ENCODE measurements around the gene TXNIP. TPM values are rescaled to one million over a fixed set of nuclear protein-coding genes. Genes with fewer than 3 reads are reported as not detected.
A peak's percentile ranks its signal among the peaks of the same experiment; 100 is the strongest.

Gene TXNIP
- total RNA-seq, 1 donor from 2014 or later, result 877 TPM

GRCh38 chr1:146013559-146013922 is 17.2 kb upstream of the TXNIP start:
- H3K4me1 ChIP-seq, result no peaks in the 10 kb centered on the region
- no peaks in the 10 kb centered on the region for H3K27me3 ChIP-seq
- H3K4me3 ChIP-seq, result no peak overlapping the region
- no peak for TF ChIP-seq CTCF (IDR thresholded peaks at IDR 0.05)
- no peak for DNase-seq (ENCODE audit: low spot score in 2 of 2)
- no peaks in the 10 kb centered on the region for H3K9me3 ChIP-seq
- intact Hi-C loops (cut with DNase I), result loop anchor here (1.0 to 5.0 kb wide), 6 partner anchors 36 to 168 kb away; partner anchors contain the start of genes ANKRD34A, ITGA10, NUDT17 and POLR3GL
- no peak overlapping the region for H3K27ac ChIP-seq
- no peaks in the 10 kb centered on the region for H3K36me3 ChIP-seq

- DNase-seq (ENCODE audit: low spot score in 2 of 2), result peak in 1 of 2 donors; percentile 80
- peaks cover 0 to under 1% of the 10 kb centered on the region in 2 donors for H3K4me1 ChIP-seq
- H3K4me3 ChIP-seq, result no peak overlapping the region
- no peaks in the 10 kb centered on the region for H3K9me3 ChIP-seq
- peak; percentile 79 to 80 (median 79) for TF ChIP-seq CTCF (IDR thresholded peaks at IDR 0.05)
- no peaks in the 10 kb centered on the region for H3K36me3 ChIP-seq
- no peak overlapping the region for H3K27ac ChIP-seq
- H3K27me3 ChIP-seq, result no peaks in the 10 kb centered on the region
- intact Hi-C loops (cut with DNase I), result loop anchor here (1.0 to 5.0 kb wide), 6 partner anchors 36 to 168 kb away; partner anchors contain the start of genes ANKRD34A, ITGA10, NUDT17 and POLR3GL
Measured at GRCh38 chr1:146012703-146013558, 16.6 kb upstream of the TXNIP start.

- peaks cover 0 to 10% of the 10 kb centered on the region in 2 donors for H3K4me1 ChIP-seq
- DNase-seq (ENCODE audit: low spot score in 2 of 2), result no peak
- H3K4me3 ChIP-seq, result no peak overlapping the region
- intact Hi-C loops (cut with DNase I), result loop anchor here (5.0 kb wide), 3 partner anchors 48 to 118 kb away; partner anchors contain the start of genes ANKRD34A, ITGA10 and POLR3GL
- H3K27ac ChIP-seq, result no peak overlapping the region
- H3K36me3 ChIP-seq, result no peaks in the 10 kb centered on the region
- TF ChIP-seq CTCF (IDR thresholded peaks at IDR 0.05), result no peak
- H3K9me3 ChIP-seq, result no peaks in the 10 kb centered on the region
- H3K27me3 ChIP-seq, result no peaks in the 10 kb centered on the region
Measured at GRCh38 chr1:146010126-146010738, 13.9 kb upstream of the TXNIP start.

- Histone ChIP-seq H3K27me3 (no peaks in the 10 kb centered on the region), H3K4me3 (no peak overlapping the region), H3K9me3 (no peaks in the 10 kb centered on the region), H3K4me1 (peaks cover 0 to 10% of the 10 kb centered on the region in 2 donors), H3K36me3 (no peaks in the 10 kb centered on the region), H3K27ac (peak overlapping the region; percentile 80 to 85)
- intact Hi-C loops (cut with DNase I), result loop anchor here (1.0 kb wide), 1 partner anchor 30 kb away; no protein-coding TSS in a partner anchor
- no peak for TF ChIP-seq CTCF (IDR thresholded peaks at IDR 0.05)
- no peak for DNase-seq (ENCODE audit: low spot score in 2 of 2)
Measured at GRCh38 chr1:146007489-146008133, 11.2 kb upstream of the TXNIP start.

DNA sequence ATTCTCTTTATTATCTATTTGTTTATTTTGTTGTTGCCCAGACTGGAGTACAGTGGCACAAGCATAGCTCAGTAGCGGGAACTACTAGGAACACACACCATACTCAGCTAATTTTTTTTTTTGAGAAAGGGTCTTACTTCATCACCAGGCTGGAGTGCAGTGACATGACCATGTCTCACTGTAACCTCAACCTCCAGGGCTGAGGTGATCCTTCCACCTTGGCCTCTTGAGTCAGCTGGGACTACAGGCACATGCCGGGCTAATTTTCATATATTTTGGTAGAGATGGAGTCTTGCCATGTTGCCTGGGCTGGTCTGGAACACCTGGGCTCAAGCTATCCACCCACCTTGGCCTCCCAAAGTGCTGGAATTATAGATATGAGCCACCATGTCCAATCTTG is 5.3 kb upstream of the TXNIP start:
- intact Hi-C loops (cut with DNase I), result no loop called here
- DNase-seq (ENCODE audit: low spot score in 2 of 2), result no peak
- Histone ChIP-seq H3K9me3 (no peaks in the 10 kb centered on the region), H3K27me3 (no peaks in the 10 kb centered on the region), H3K4me3 (no peak overlapping the region), H3K4me1 (peaks cover 3 to 28% of the 10 kb centered on the region in 2 donors), H3K27ac (peak overlapping the region in 1 of 2 donors; percentile 38), H3K36me3 (no peaks in the 10 kb centered on the region)
- TF ChIP-seq CTCF (IDR thresholded peaks at IDR 0.05), result no peak

Measured in ascending aorta (tissue), 2 donors.